Heart right ventricle (tissue), 16 donors: ENCODE data around the gene SMARCC1. TPM values are rescaled to one million over a fixed set of nuclear protein-coding genes. Genes with fewer than 3 reads are reported as not detected.
A peak's percentile ranks its signal among the peaks of the same experiment; 100 is the strongest.

Experiments used
- ATAC-seq, 8 donors: fragments of 200-7000 bp; cut with Tn5 transposase; one replicate each; pipeline ENCODE4 v1.9.1; 2020; ENCODE audit warnings: mild to moderate bottlenecking in 8 of 8, moderate library complexity in 8 of 8, moderate number of reproducible peaks in 1 of 8
- DNase-seq, 2 donors: peaks; one replicate each; pipeline ENCODE4 v3.0.0-alpha.2; 2020
- H3K27ac ChIP-seq, 10 donors: fragments of 200-600 bp; sonication (generic) in 2 of 10; one replicate each; pipeline versions ENCODE4 v1.5.0 to v1.8.0; 2020 to 2022; ENCODE audit warnings: mild to moderate bottlenecking in 3 of 10
- H3K27me3 ChIP-seq, 7 donors: fragments of 200-600 bp; one replicate each; pipeline ENCODE4 v1.8.0; 2021 to 2022; ENCODE audit warnings: mild to moderate bottlenecking in 2 of 7
- H3K36me3 ChIP-seq, 9 donors: fragments of 200-600 bp; sonication (generic) in 1 of 9; one replicate each; pipeline versions ENCODE4 v1.5.0 to v1.8.0; 2020 to 2022; ENCODE audit warnings: mild to moderate bottlenecking in 2 of 9
- H3K4me1 ChIP-seq, 9 donors: fragments of 200-600 bp; sonication (generic) in 1 of 9; one replicate each; pipeline versions ENCODE4 v1.5.0 to v1.8.0; 2020 to 2022; ENCODE audit warnings: mild to moderate bottlenecking in 4 of 9
- H3K4me3 ChIP-seq, 10 donors: fragments of 200-600 bp; sonication (generic) in 2 of 10; one replicate each; pipeline versions ENCODE4 v1.5.0 to v1.8.0; 2020 to 2022; ENCODE audit warnings: mild to moderate bottlenecking in 7 of 10, moderate library complexity in 2 of 10
- H3K9me3 ChIP-seq, 11 donors: fragments of 200-600 bp in 10 of 11; sonication (generic) in 2 of 11; one replicate each; pipeline versions ENCODE4 v1.5.0 to v1.8.0; 2013 to 2022; ENCODE audit warnings: mild to moderate bottlenecking in 2 of 11, control low read depth in 1 of 11, moderate library complexity in 1 of 11
- CTCF ChIP-seq, 9 donors: fragments of 200-600 bp; sonication (generic) in 2 of 9; IDR thresholded peaks; one replicate each; pipeline versions ENCODE4 v1.5.0 to v1.8.0; 2021 to 2022; ENCODE audit warnings: antibody characterized with exemption in 9 of 9, mild to moderate bottlenecking in 5 of 9, moderate library complexity in 1 of 9
- WGBS, 2 donors: extraction: QIAGEN DNeasy Blood & Tissue Kit; methylation state at CpG; one replicate each; pipeline ENCODE4 v1.1.7; 2013; ENCODE audit warnings: inconsistent platforms in 1 of 2; 5-methylcytosine and 5-hydroxymethylcytosine counted together
- intact Hi-C, 10 donors: fragments of 100-400 bp; cut with DNase I; formaldehyde crosslinking; loops; one replicate each; pipeline versions ENCODE4 v1.11.1 to v1.14.2; 2022
- polyA plus RNA-seq, 2 donors: library from polyadenylated mRNA; stranded (reverse); fragments of 200-250 nt; gene quantifications; one replicate each; pipeline ENCODE4 v1.2.3, GENCODE V29; 2013
- total RNA-seq, 10 donors: library from RNA; stranded (reverse); fragmentation: NEBNext Ultra II Directional in 3 of 10; extraction: Animal tissue kit (Norgen Biotek cat#: 25700) in 3 of 10; gene quantifications; one replicate each; pipeline versions ENCODE4 v1.2.1 to v1.2.4, GENCODE V29; 2021 to 2023
- donor health status: Arrhythmogenic right ventricular cardiomyopathy.
- donor health status: ischemic (EF 13 %, LVEDD 7.1; RV severe dilation, severe dysfunction).
- donor health status: healthy with polysubstance abuse.
- donor health status: DM: no; HTN: yes; CAD: no.
- donor health status: DM: no; HTN: no; CAD: no.
- donor health status: ischemic (EF 25% LVEDD 6.9; RV normal size, moderate dysfunction).
- donor health status: ischemic (EF 25% LVEDD 5.7; RV mildly dilated, moderate dysfunction).
- donor health status: healthy.
- donor health status: DM: yes; HTN: yes; CAD: no.
- donor health status: Ischemic cardiomyopathy.
- donor health status: ischemic (EF 35%, LVEDD 5.7; RV mildly dilated, moderate dysfunction).
- donor health status: nonischemic (EF 11% LVEDD 7.7; RV severe dilation, severe dysfunction).
- donor health status: DM: yes; HTN: yes; CAD: no.
- donor health status: PGD.
- donor health status: ischemic (EF 29% LVEDD 5.4; RV normal size, mild dysfunction).
- donor health status: nonischemic (EF 23%, LVEDD 6.1; RV moderate dilation, normal function).

SMARCC1 gene
- total and polyA plus RNA-seq, 12 donors: 6.4 to 34.9 (median 24.3) TPM

GRCh38 chr3:47792699-47793098 lies 11.0 kb upstream of the SMARCC1 start:
- H3K36me3 ChIP-seq: no peaks in the 10 kb centered on the region
- intact Hi-C loops: loop anchor here in 1 of 10 donors (5.0 kb wide), 1 partner anchor 270 kb away; no protein-coding TSS in a partner anchor
- DNase-seq: no peak
- H3K4me3 ChIP-seq: no peak overlapping the region
- no peak for TF ChIP-seq CTCF (IDR thresholded peaks at IDR 0.05)
- no peak for ATAC-seq
- H3K27me3 ChIP-seq: no peaks in the 10 kb centered on the region
- H3K4me1 ChIP-seq: peaks cover 0 to 5% (median 3%) of the 10 kb centered on the region in 9 donors
- no peak overlapping the region for H3K27ac ChIP-seq
- H3K9me3 ChIP-seq: peaks cover 0 to 8% (median 0%) of the 10 kb centered on the region in 11 donors
- 94 to 98% methylated on average over 2 of the region's 2 CpGs for WGBS, 2 donors

GRCh38 chr3:47791193-47791855 lies 9.6 kb upstream of the SMARCC1 start:
- Histone ChIP-seq H3K27me3 (no peaks in the 10 kb centered on the region), H3K9me3 (peaks cover 0 to 8% (median 0%) of the 10 kb centered on the region in 11 donors), H3K27ac (no peak overlapping the region), H3K4me1 (peaks cover 0 to 5% (median 3%) of the 10 kb centered on the region in 9 donors), H3K4me3 (no peak overlapping the region), H3K36me3 (no peaks in the 10 kb centered on the region)
- intact Hi-C loops: loop anchor here in 1 of 10 donors (5.0 kb wide), 1 partner anchor 269 kb away; no protein-coding TSS in a partner anchor
- WGBS, 2 donors: 92 to 93% methylated on average over 16 of the region's 16 CpGs
- TF ChIP-seq CTCF (IDR thresholded peaks at IDR 0.05): no peak
- no peak for DNase-seq
- no peak for ATAC-seq

GRCh38 chr3:47783673-47784072 lies 2.0 kb upstream of the SMARCC1 start:
- DNase-seq: no peak
- H3K27me3 ChIP-seq: no peaks in the 10 kb centered on the region
- H3K27ac ChIP-seq: no peak overlapping the region
- H3K36me3 ChIP-seq: no peaks in the 10 kb centered on the region
- no peaks in the 10 kb centered on the region for H3K9me3 ChIP-seq
- TF ChIP-seq CTCF (IDR thresholded peaks at IDR 0.05): no peak
- H3K4me3 ChIP-seq: no peak overlapping the region
- H3K4me1 ChIP-seq: peaks cover 3 to 35% (median 27%) of the 10 kb centered on the region in 9 donors
- intact Hi-C loops: loop anchor here in 1 of 10 donors (5.0 kb wide), 1 partner anchor 271 kb away; the partner anchor contains the start of gene ELP6
- ATAC-seq: no peak

GRCh38 chr3:47782446-47783308 lies 984 bp upstream of the SMARCC1 start:
- H3K4me1 ChIP-seq: peaks cover 3 to 40% (median 32%) of the 10 kb centered on the region in 9 donors
- DNase-seq: no peak
- H3K4me3 ChIP-seq: peak overlapping the region; percentile 56 to 94 (median 88)
- H3K9me3 ChIP-seq: no peaks in the 10 kb centered on the region
- H3K27me3 ChIP-seq: no peaks in the 10 kb centered on the region
- no peaks in the 10 kb centered on the region for H3K36me3 ChIP-seq
- intact Hi-C loops: loop anchor here in 1 of 10 donors (5.0 kb wide), 1 partner anchor 270 kb away; the partner anchor contains the start of gene ELP6
- 69 to 70% methylated on average over 23 of the region's 23 CpGs for WGBS, 2 donors
- no peak for ATAC-seq
- H3K27ac ChIP-seq: peak overlapping the region; percentile 96 to 99 (median 96)
- no peak for TF ChIP-seq CTCF (IDR thresholded peaks at IDR 0.05)
